NCI-H1105 treated with DMSO at 0.1 percent for 48 hours (cell line): ENCODE measurements around the gene ZNF324B.
"Not testable (repeated sequence)": the region's sequence is repeated elsewhere in the genome, so short reads cannot be mapped to it uniquely, and the experiment has no call there.

Source experiments
- DNase-seq: peaks from one replicate; lab custom pipeline; 2025; lab: John Stamatoyannopoulos, UW

Gene ZNF324B

DNA sequence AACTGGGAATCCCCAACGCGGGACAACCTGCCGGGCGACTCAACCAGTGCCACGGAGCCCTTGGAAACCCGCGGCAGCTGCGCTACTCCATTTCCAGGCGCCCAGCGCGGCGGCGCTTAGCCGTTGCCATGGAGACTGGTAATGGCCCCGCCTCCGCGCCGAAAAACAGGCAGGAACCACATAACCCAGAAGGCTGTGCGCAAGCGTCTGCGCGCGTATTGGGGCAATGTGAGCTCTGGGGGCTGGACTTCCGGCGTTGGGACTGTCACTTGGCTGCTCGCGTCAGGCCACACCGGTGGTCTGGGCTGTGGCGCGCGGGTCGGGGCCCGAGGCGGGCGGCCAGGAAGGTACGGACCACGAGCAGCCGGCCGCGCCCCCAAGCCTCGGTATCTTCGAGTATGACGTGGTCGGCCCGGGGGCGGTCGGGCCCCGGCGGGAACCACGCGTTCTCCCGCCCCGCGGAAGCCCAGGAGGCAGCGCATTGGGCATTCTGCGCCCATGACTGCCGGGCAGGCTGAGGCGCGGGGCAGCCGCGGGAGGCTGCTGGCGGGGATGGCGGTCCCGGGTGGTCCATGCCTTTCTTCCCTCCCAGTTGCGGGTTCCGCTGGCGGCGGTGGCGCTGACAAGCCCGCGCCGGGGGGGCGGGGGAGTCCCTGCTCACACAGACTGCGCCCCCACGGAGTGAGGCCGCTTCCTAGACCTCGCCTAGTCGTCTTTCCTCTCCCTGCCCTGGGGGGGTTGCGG is at the start of gene ZNF324B:
Gene ZNF324B (plus strand): TSS at position 265 of the 744 bp plus-strand sequence. CDS start 2,080 bp downstream, outside the sequence.
- peak; percentile 91 for DNase-seq

GRCh38 chr19:58401840-58402421 is 49.5 kb upstream of the ZNF324B start:
- no peak for DNase-seq

DNA sequence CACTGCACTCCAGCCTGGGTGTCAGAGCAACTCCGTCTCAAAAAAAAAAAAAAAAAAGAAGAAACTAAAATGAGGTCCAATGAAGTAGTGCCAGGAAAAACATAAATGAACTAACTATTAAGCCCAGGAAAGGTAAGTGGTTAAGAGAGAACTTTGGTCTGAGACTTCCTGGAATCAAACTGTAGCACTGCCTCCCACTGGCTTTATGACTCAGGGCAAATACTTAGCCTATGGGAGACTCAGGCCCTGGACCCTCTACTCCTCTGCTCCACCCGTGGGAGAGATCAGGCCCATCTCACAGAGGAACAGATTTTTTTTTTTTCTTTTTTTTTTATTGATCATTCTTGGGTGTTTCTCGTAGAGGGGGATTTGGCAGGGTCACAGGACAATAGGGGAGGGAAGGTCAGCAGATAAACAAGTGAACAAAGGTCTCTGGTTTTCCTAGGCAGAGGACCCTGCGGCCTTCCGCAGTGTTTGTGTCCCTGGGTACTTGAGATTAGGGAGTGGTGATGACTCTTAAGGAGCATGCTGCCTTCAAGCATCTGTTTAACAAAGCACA is 47.4 kb upstream of the ZNF324B start:
- not testable (repeated sequence) for DNase-seq

GRCh38 chr19:58406818-58407657 is 44.4 kb upstream of the ZNF324B start:
- no peak for DNase-seq

- DNase-seq: no peak
Observed at GRCh38 chr19:58407658-58408151, 43.7 kb upstream of the ZNF324B start.

DNA sequence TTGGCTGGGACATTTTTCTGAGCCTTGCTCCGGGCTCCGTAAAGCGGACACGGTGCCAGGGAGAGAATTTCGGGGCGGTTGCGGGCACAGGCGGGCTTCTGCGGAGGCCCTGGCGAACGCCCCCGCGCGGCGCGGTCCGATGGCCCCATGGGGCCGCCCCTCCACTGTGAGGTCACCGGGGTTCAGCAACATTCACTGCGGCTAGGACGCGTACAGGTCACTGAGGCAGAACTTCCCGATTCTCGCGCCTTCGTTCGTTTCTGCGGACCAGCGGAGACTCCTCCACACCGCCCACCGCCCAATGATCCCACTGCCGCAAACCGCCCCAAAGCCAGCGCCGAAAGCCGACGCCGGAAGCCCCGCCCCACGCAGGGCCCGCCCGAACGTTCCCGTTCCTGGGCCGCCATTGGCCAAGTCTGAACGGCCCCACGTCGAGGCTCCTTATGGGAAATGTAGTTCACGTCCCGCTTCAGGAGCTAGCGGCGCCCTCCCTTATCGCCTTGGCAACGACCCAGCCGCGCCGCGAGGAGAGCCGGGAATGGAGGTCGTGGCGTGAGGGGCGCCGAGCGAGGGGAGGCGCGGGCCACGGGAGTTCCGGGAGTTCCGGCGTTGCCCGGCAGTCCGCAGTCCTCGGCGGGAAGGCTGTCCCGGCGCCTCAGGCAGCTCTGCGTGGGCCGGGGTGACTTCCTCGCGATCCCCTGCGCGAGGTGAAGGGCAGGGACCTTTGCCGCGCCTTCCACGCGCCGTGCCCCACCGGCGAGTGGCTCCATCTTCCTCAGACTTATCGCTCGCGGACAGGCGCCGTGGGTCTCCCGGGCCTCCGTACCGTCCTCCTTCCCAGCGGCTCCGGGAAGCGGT is 43.0 kb upstream of the ZNF324B start, which contains the start of gene ZNF584:
Gene ZNF584 (plus strand): TSS at position 498 of the 858 bp plus-strand sequence. CDS start 499 bp downstream, outside the sequence.
- DNase-seq: peak; percentile 92

- peak; percentile 30 for DNase-seq
Observed at GRCh38 chr19:58409010-58409790, 42.2 kb upstream of the ZNF324B start.

- no peak for DNase-seq
Observed at GRCh38 chr19:58416604-58417003, 34.8 kb upstream of the ZNF324B start.

GRCh38 chr19:58417071-58417470 is 34.4 kb upstream of the ZNF324B start:
- DNase-seq: no peak

DNA sequence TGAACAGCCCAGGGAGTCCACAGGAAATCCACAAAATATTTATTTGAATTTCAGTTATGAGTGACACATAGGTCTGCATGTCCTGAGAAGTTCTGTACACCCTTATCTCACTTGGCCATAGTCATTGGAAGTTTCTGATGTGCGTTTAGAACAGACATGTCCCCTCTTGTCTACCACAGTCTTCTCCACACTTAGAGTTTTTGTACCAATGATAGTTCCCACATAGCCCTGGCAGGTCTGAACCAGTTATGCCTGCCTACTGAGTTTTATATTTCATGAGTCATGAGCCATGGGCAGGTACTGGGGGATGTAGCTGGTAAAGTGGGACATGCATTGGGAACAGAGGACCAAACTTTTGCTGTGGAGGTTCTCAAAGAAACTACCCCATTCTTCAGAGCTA is 22.8 kb upstream of the ZNF324B start:
- no peak for DNase-seq

DNA sequence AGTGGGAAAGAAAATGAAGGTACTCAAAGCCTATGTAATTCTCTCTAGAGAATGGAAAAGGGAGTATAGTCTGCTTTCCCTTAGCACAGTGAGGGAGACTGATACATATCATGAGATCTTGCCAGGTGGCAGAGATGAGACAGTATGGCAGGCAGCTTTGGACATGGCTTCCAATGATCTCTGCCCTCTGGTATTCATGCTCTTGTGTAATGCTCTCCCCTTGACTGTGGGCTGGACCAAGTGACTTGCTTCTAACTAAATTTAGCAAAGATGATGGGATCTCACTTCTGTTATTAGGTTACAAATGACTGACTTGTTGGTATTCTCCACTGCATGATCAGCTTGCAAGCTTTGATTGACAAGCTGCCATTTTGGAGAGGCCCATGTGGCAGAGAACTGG is 21.7 kb upstream of the ZNF324B start:
- DNase-seq: no peak

- no peak for DNase-seq
Observed at GRCh38 chr19:58434217-58434616, 17.2 kb upstream of the ZNF324B start.

GRCh38 chr19:58439576-58440554 is 11.6 kb upstream of the ZNF324B start, which contains the start of gene ZNF132:
ZNF132 (minus strand) TSS chr19:58440153; CDS start chr19:58439821, 332 bp downstream.
- peak; percentile 76 for DNase-seq

DNA sequence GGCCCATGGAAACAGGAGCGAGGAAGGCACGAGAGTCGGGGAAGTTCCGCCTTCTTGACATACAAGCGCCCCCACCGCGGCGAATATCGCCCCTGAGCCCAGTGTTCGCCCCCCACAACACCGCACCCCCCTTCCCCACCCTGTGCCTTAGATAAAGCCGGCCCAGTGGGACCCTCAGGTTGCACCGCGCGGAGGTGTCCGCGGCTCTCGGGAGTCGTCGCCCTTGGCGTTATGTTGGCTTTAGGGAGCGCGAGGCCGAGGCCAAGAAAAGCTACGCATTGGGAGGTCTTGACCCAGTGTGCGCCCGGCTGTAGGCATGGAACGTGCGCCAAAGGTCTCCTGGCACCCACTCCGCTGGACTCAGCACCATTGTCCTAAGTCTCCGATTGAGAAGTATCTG is 10.9 kb upstream of the ZNF324B start:
- DNase-seq: no peak

- DNase-seq: not testable (repeated sequence)
Observed at GRCh38 chr19:58442986-58443385, 8.4 kb upstream of the ZNF324B start.

- DNase-seq: not testable (repeated sequence)
Observed at GRCh38 chr19:58448860-58449259, 2.6 kb upstream of the ZNF324B start.

DNA sequence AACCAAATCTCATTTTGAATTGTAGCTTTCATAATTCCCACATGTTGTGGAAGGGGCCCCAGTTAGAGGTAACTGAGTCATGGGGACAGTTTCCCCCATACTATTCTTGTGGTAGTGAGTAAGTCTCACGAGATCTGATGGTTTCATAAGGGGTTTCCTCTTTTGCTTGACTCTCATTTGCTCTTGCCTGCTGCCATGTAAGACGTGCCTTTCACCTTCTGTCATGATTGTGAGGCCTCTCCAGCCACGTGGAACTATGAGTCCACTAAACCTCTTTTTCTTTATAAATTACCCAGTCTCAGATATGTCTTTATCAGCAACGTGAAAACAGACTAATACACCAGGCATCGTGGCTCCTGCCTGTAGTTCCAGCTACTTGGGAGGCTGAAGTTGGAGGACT is 1.4 kb upstream of the ZNF324B start:
- DNase-seq: not testable (repeated sequence)

GRCh38 chr19:58450856-58451357 is 515 bp upstream of the ZNF324B start:
- DNase-seq: peak; percentile 52

GRCh38 chr19:58453743-58454142 is 2.3 kb downstream of the ZNF324B start:
- DNase-seq: no peak
